COLO829 (cell line): ENCODE measurements around the gene SOS2.
"Not testable (repeated sequence)": the region's sequence is repeated elsewhere in the genome, so short reads cannot be mapped to it uniquely, and the experiment has no call there.

Source experiments
- DNase-seq: peaks from one replicate; pipeline ENCODE4 v3.0.0; 2012; ENCODE audit warnings: low spot score

Gene SOS2

DNA sequence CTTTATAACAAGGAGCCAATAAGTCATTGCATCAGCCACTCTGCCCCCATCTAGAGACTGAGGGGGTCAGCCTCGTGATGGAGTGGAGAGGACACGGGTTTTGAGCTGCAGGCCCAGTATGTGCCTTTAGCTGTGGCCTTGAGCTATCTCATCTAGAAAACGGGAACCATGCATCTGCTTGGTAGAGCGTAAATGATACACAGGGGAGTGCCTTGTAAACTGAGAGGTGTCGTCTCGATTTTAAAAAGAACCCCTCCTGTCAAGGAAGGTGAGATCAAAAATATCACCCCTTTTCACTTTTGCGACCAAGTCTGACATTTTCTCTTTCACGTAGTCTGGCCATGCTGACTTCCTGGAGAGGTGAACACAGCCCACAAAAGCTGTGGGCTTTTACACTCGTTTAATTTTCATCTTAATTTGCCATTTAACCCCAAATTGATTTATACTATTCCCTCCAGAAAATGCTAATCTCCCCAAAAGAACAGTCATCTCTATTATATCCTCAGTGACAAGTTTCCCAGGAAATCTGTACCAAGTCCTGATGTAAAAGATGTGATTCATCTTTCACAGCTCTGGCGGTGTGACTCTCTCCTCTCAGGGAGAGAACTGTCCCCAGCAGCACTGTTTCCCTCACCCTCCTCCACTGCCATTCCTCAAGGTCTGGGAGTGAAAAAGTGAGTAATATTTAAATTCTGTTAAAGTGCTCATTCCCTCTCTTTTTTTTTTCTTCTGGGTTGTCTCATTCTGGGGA lies 145.6 kb downstream of the SOS2 start:
- no peak for DNase-seq

DNA sequence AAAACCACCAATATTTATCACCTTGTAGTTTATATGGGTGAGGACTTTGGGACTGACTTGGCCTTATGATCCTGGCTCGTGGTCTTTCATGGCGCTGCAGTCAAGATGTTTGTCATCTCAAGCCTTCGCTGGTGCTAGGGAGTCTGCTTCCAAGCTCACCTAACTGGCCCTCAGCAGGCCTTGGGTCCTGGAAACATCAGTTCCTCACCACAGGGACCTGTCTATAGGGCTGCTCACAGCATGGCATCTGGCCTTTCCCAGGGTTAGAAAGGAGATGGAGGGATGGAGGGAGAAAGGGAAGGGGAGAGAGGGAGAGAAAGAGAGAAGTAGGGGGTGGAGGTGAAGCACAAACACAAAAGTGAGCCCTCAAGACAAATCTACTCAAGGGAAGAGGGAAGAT lies 146.7 kb downstream of the SOS2 start:
- no peak for DNase-seq

DNA sequence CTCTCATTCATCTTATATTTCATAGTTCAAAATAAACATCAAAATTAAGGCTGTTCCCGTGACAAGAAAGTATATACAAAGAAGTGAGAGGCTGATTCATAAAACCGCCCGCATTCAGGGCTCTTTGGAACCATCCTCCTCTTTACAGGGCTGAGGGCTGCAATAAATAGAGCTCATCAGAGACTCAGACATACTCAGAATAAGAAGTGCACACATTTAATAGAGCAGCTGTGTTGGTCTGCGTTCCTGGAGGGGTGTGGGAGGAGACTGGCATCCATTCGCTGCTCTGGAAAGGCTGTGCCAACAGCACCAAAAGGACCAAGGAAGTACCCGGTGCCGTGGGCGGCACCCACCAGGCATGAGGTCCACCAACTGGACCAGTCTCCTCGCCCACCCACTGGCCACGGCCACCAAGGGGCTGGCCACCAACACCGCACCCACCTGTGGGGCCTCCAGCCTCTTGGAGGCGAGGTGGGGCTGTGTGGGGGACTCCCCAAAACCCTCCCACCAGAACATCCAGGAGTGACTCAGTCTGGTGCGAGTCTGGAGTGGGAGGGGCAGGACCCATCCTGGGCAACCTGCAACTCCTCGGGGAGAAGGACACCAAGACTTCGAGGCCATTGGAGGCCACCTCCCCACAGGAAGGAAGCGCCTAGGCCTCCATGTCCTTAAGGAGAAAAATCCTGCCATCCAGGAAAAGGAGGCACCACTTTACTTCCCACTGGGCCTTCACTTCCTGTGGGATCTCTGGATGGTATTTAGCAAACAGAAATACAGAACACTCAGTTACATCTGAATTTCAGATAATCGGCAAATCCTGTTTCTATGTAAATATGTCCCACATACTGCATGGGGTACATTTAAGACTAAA lies 147.7 kb downstream of the SOS2 start:
- no peak for DNase-seq

DNA sequence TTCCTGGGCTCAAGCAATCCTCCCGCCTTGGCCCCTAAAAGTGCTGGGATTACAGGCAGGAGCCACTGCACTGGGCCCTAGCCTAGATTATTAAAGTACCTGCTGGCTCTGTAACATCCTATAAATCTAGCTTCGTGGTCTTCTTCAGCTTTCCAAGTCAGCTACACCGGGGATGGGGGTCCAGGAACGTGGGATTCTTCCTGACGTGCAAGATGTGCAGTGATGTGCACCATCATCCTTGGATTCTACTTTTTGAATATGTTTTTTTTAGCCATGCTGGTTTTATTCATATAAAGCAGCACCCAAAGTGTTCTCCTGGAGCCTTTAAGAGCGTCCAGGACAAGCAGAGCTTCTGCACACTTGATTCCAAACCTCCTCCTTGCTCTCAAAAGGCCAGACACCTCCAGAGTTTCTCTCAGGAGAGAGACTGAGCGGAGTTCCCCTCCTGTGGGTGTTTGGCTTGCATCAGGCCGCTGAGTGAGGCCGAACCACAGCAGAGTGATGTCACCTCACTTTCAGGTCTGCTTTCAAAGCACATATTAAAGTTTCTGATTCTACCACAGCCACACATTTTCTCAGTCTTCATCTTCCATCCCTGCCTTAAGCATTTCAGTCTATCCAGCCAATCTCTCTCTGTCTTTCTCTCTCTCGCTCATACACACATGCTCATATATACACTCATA lies 148.5 kb downstream of the SOS2 start:
- DNase-seq = no peak

DNA sequence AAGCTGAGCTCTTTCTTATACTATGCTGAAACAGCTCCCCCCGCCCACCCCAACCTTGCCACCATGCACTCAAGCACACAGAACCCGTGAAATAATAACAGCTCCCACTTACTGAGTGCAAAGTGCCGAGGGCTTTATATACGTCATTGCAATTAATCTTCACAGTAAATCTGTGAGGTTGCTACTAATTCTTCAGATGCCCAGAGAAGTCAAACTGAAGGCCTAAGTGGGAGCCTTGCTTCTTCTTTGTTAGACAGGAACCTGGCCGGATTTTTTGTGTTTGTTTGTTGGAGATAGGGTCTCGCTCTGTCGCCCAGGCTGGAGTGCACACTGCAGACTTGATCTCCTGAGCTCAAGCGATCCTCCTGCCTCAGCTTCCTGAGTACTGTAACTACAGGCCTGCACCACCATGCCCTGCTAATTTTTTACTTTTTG lies 149.1 kb downstream of the SOS2 start:
- no peak for DNase-seq

DNA sequence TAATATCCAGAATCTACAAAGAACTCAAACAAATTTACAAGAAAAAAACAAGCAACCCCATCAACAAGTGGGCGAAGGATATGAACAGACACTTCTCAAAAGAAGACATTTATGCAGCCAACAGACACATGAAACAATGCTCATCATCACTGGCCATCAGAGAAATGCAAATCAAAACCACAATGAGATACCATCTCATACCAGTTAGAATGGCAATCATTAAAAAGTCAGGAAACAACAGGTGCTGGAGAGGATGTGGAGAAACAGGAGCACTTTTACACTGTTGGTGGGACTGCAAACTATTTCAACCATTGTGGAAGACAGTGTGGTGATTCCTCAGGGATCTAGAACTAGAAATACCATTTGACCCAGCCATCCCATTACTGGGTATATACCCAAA lies 152.3 kb downstream of the SOS2 start:
- not testable (repeated sequence) for DNase-seq

DNA sequence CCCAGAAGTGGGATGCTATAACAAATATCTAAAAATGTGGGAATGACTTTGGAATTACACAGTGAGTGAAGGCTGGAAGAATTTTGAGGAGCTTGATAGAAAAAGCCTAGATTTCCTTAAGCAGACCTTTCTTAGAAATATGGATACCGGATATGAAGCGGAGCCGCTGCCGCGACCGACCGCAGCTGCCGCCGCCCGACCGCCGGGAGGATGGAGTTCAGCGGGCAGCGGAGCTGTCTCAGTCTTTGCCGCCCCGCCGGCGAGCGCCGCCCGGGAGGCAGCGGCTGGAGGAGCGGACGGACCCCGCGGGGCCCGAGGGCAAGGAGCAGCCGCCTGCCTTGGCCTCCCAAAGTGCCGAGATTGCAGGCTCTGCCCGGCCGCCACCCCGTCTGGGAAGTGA lies 157.7 kb downstream of the SOS2 start:
- DNase-seq = not testable (repeated sequence)

DNA sequence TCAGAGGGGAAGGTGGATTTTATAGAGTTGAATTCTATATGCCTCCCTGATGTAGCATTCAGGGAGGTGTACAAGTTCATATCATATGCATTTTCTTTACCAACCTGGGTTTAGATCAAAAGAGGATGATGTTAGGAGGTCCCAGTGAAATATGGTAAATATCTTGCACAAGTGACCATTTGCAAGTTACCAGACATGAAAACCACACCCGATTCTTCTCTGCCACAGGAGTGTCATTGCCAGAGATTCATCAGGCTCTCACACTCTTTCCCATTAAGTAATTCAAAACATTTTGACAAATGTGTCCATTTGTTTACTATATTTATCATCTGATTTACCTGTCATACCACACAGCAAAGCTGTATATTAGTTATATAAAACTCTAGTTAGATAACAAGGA lies 159.0 kb downstream of the SOS2 start:
- no peak for DNase-seq

DNA sequence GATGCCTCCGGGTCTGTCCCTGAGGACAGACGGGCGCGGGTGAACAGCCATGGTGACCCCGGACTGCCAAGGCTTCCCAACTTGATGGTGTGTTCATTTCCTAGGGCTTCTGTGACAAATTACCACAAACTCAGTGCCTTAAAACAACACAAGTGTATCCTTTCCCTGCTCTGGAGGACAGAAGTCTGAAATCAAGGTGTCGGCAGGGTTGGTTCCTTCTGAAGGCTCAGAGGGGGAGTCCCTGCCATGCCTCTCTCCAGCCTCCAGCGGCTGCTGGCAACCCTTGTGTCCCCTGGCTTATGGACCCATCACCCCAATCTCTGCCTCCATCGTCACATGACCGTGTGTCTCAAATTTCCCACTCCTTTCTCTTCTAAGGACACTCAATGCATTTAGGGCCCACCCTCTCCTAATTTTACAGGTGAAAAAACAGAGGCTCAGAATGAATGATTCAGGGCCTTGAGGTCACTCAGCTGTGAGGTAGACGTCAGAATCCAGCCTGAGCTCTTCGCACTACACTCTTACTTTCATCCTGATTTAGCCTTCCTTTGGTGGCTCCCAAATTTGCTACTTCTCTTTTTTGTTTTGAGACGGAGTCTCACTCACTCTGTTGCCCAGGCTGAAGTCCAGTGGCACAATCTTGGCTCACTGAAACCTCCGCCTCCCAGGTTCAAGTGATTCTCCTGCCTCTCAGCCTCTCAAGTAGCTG lies 160.4 kb downstream of the SOS2 start:
- DNase-seq = no peak

DNA sequence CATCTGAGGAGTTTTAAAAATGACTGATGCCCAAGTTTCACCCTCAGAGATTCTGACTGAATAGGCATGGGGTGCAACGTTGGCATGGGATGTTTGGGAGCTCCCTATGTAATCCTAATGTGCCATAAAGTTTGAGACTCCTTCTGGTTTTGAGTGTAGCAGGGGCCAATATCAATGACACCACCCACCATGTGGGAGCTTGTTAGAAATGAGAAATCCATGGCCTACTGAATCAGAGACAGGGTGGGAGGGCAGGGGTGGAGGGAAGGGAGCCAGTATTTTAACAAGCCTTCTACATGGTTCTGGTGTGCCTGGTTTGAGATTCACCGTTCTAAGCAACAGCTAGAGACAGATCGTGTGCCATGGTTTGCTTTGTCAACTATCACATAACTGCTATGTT lies 161.1 kb downstream of the SOS2 start:
- no peak for DNase-seq

DNA sequence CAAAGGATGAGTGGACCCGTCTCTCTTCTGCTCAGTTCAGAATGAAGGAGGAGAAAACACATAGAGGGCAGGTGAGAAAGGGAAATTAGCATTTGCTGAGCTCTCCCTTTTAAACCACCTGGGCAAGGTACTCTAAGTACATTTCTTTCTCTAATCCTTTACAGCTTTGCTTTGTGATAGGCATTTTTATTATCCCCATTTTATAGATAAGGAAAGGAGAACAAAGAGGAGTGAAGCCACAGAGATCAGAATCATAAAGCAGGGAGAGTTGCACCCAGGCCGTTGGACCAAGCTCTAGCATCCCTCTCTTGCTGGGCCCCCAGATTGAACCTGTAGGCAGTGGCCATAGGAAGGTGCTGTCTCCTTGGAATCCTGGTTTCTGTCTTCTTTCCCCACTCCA lies 162.1 kb downstream of the SOS2 start:
- no peak for DNase-seq

DNA sequence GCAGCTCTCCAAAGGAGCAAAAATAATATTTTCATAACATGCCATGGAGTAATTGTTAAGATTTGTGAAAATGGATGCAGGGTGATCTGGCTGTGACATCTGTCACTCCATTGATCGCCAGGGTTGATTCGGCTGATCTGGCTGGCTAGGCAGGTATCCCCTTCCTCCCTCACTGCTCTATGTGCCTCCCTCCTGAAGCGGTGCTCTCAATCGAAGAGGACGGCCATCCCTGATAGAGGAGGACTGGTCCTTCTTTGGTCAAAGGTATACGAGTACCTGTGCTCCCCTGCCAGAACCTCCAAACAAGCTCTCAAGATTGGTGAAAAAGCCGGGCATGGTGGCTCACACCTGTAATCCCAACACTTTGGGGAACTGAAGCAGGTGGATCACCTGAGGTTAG lies 162.9 kb downstream of the SOS2 start:
- no peak for DNase-seq

DNA sequence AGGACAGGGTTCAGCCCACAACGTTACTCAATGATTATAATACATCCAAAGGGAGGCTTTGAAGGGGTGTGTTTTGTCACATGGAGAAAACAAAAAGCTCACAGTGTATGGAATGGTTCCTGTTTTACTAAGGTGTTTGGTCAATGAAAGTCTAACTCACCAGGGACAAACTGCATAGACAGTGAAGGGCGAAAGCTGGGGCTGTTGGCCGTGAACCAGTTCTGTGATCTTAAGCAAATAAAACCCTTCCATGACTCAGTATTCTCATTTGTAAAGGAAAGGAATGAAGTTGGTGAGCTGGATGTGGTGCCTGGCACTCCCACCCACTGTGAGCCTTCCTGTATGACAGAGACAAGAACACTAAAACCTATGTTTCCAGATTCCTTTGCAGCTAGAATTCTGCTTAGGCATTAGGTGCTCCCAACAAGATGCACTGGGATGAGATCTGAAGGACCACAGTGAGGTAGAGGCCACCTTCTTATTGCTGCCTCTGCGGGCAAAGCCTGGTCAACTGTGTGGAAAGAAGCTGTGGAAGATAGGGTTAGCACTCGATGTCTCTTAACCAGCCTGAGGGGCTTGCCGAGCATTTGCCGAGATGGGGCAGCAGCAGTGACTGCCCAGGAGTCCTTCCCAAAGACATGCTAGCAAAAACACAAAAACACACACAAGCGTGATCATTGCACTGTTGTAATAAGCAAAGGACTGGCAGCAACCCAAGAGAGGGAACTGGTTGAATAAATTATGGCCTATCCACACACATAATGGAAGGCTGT lies 163.5 kb downstream of the SOS2 start:
- DNase-seq = no peak
